ENCODE measurements around the gene RIN3. TPM values are rescaled to one million over a fixed set of nuclear protein-coding genes. Genes with fewer than 3 reads are reported as not detected.

The RIN3 gene
- total and polyA plus RNA-seq, 4 donors = 5.0 to 15.6 (median 9.0) TPM

DNA sequence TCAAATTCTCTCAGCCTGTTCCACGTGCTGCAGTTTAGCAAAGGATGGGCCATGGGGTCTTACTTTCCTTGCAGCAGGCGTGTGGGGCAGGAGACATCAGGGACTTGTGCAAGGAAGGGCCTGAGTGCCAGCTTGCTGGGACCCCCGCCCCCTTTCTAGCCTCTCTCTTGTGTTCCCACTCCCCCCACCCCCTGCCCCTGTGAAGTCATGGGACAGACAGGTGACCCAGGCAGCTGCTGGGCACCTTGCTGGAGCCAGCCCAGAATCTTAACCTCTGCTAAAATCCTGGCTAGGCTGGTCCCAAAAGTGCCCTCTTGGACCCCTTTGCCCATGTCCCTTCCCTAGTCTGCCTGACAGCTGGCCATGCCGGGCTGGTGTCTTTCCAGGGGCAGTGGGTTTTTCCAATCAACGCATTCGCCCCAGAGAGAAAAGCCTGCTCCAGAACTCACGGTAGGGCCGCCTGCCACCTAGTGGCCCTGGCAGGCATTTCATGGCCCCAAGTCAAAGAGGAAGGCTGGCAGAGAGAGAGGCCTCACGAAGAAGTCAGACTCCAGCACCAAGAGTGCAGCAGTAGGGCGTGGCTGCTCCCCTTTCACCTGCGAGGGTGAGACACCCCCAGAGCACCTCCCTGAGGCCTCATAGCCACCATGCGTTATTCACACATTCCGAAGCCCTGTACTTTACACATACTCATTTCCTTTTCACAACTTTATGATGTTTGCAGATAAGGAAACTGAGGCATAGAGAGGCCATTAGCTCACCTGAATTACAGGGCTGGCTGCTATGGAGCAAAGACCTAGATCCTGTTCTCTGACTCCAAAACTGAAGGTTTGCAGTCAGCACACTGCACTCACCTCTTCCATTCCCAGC lies 167.4 kb downstream of the RIN3 start:
- Histone ChIP-seq H3K4me1 (ENCODE audit: control insufficient read depth in 4 of 4, insufficient read depth in 4 of 4, low read length in 3 of 4) (no peaks in the 10 kb centered on the region), H3K9me3 (ENCODE audit: control insufficient read depth in 4 of 4, low read length in 3 of 4) (no peaks in the 10 kb centered on the region), H3K27ac (ENCODE audit: low read depth in 1 of 2, low read length in 2 of 2) (no peak overlapping the region), H3K27me3 (ENCODE audit: control insufficient read depth in 4 of 4, insufficient read depth in 4 of 4, low read length in 3 of 4) (no peaks in the 10 kb centered on the region), H3K36me3 (ENCODE audit: control insufficient read depth in 4 of 4, insufficient read depth in 3 of 4, low read depth in 1 of 4, low read length in 3 of 4) (peaks cover 9 to 46% (median 17%) of the 10 kb centered on the region in 4 donors), H3K4me3 (ENCODE audit: low read depth in 1 of 3, low read length in 3 of 3) (no peak overlapping the region), H3K9ac (ENCODE audit: low read depth in 1 of 2, low read length in 2 of 2) (no peak overlapping the region)
- 36% methylated on average over 13 of the region's 13 CpGs for WGBS
- DNase-seq (ENCODE audit: low spot score) = peak; percentile 72
- TF ChIP-seq, protein P1, sequence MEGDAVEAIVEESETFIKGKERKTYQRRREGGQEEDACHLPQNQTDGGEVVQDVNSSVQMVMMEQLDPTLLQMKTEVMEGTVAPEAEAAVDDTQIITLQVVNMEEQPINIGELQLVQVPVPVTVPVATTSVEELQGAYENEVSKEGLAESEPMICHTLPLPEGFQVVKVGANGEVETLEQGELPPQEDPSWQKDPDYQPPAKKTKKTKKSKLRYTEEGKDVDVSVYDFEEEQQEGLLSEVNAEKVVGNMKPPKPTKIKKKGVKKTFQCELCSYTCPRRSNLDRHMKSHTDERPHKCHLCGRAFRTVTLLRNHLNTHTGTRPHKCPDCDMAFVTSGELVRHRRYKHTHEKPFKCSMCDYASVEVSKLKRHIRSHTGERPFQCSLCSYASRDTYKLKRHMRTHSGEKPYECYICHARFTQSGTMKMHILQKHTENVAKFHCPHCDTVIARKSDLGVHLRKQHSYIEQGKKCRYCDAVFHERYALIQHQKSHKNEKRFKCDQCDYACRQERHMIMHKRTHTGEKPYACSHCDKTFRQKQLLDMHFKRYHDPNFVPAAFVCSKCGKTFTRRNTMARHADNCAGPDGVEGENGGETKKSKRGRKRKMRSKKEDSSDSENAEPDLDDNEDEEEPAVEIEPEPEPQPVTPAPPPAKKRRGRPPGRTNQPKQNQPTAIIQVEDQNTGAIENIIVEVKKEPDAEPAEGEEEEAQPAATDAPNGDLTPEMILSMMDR (IDR thresholded peaks at IDR 0.05; ENCODE audit: low read depth, low read length, missing input control) = peak; percentile 92
- no peak for TF ChIP-seq GABPA (IDR thresholded peaks at IDR 0.05 in 1 of 2, conservative IDR thresholded peaks at IDR 0.05 in 1 of 2)
- no peak for TF ChIP-seq FOXA1 (IDR thresholded peaks at IDR 0.05)
- TF ChIP-seq RAD21 (IDR thresholded peaks at IDR 0.05) = peak; percentile 88 to 93

DNA sequence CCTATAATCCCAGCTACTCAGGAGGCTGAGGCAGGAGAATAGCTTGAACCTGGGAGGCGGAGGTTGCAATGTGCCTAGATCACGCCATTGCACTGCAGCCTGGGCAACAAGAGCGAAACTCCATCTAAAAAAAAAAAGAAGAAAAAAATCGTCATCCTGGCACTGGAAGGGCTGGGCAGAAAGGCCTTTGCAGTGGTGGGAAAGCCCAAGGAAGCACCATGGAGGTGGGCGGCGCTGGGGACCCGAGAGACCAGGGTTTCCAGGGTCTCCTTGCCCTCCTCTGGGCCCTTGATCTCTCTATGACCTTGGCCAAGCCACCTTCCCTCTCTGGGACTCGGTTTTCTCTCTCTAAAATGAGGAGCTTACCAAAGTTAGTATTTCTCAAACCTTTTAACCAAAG lies 169.5 kb downstream of the RIN3 start:
- DNase-seq (ENCODE audit: low spot score) = no peak
- no peaks in the 10 kb centered on the region for H3K9me3 ChIP-seq (ENCODE audit: control insufficient read depth in 4 of 4, low read length in 3 of 4)
- H3K27me3 ChIP-seq (ENCODE audit: control insufficient read depth in 4 of 4, insufficient read depth in 4 of 4, low read length in 3 of 4) = no peaks in the 10 kb centered on the region
- no peak overlapping the region for H3K4me3 ChIP-seq (ENCODE audit: low read depth in 1 of 3, low read length in 3 of 3)
- WGBS = 97% methylated on average over 8 of the region's 8 CpGs
- no peak for TF ChIP-seq NR2F2 (IDR thresholded peaks at IDR 0.05)
- no peak for TF ChIP-seq RXRA (IDR thresholded peaks at IDR 0.05)
- no peak for TF ChIP-seq FOXA1 (IDR thresholded peaks at IDR 0.05)
- TF ChIP-seq GABPA (IDR thresholded peaks at IDR 0.05 in 1 of 2, conservative IDR thresholded peaks at IDR 0.05 in 1 of 2) = no peak
- TF ChIP-seq TAF1 (conservative IDR thresholded peaks at IDR 0.05) = no peak
- TF ChIP-seq FOXA2 (IDR thresholded peaks at IDR 0.05) = no peak
- no peak for TF ChIP-seq JUND (IDR thresholded peaks at IDR 0.05)
- TF ChIP-seq SP1 (IDR thresholded peaks at IDR 0.05) = no peak
- TF ChIP-seq, protein P2, sequence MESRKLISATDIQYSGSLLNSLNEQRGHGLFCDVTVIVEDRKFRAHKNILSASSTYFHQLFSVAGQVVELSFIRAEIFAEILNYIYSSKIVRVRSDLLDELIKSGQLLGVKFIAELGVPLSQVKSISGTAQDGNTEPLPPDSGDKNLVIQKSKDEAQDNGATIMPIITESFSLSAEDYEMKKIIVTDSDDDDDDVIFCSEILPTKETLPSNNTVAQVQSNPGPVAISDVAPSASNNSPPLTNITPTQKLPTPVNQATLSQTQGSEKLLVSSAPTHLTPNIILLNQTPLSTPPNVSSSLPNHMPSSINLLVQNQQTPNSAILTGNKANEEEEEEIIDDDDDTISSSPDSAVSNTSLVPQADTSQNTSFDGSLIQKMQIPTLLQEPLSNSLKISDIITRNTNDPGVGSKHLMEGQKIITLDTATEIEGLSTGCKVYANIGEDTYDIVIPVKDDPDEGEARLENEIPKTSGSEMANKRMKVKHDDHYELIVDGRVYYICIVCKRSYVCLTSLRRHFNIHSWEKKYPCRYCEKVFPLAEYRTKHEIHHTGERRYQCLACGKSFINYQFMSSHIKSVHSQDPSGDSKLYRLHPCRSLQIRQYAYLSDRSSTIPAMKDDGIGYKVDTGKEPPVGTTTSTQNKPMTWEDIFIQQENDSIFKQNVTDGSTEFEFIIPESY (IDR thresholded peaks at IDR 0.05) = no peak
- TF ChIP-seq RAD21 (IDR thresholded peaks at IDR 0.05) = no peak
- TF ChIP-seq, protein P3, sequence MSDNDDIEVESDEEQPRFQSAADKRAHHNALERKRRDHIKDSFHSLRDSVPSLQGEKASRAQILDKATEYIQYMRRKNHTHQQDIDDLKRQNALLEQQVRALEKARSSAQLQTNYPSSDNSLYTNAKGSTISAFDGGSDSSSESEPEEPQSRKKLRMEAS (IDR thresholded peaks at IDR 0.05) = no peak
- no peak for TF ChIP-seq YY1 (IDR thresholded peaks at IDR 0.05)
- no peak for TF ChIP-seq HNF4A (conservative IDR thresholded peaks at IDR 0.05)
- TF ChIP-seq, protein P1 (IDR thresholded peaks at IDR 0.05; ENCODE audit: low read depth, low read length, missing input control) = no peak
- TF ChIP-seq, protein P4, sequence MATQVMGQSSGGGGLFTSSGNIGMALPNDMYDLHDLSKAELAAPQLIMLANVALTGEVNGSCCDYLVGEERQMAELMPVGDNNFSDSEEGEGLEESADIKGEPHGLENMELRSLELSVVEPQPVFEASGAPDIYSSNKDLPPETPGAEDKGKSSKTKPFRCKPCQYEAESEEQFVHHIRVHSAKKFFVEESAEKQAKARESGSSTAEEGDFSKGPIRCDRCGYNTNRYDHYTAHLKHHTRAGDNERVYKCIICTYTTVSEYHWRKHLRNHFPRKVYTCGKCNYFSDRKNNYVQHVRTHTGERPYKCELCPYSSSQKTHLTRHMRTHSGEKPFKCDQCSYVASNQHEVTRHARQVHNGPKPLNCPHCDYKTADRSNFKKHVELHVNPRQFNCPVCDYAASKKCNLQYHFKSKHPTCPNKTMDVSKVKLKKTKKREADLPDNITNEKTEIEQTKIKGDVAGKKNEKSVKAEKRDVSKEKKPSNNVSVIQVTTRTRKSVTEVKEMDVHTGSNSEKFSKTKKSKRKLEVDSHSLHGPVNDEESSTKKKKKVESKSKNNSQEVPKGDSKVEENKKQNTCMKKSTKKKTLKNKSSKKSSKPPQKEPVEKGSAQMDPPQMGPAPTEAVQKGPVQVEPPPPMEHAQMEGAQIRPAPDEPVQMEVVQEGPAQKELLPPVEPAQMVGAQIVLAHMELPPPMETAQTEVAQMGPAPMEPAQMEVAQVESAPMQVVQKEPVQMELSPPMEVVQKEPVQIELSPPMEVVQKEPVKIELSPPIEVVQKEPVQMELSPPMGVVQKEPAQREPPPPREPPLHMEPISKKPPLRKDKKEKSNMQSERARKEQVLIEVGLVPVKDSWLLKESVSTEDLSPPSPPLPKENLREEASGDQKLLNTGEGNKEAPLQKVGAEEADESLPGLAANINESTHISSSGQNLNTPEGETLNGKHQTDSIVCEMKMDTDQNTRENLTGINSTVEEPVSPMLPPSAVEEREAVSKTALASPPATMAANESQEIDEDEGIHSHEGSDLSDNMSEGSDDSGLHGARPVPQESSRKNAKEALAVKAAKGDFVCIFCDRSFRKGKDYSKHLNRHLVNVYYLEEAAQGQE (IDR thresholded peaks at IDR 0.05) = no peak
- no peak for TF ChIP-seq EGR1 (IDR thresholded peaks at IDR 0.05; ENCODE audit: low read depth in 2 of 2)
- no peak for TF ChIP-seq HNF4G (IDR thresholded peaks at IDR 0.05)
- H3K9ac ChIP-seq (ENCODE audit: low read depth in 1 of 2, low read length in 2 of 2) = no peak overlapping the region
- no peak overlapping the region for H3K27ac ChIP-seq (ENCODE audit: low read depth in 1 of 2, low read length in 2 of 2)
- H3K4me1 ChIP-seq (ENCODE audit: control insufficient read depth in 4 of 4, insufficient read depth in 4 of 4, low read length in 3 of 4) = peaks cover 0 to 5% (median 0%) of the 10 kb centered on the region in 4 donors
- peaks cover 6 to 29% (median 18%) of the 10 kb centered on the region in 4 donors for H3K36me3 ChIP-seq (ENCODE audit: control insufficient read depth in 4 of 4, insufficient read depth in 3 of 4, low read depth in 1 of 4, low read length in 3 of 4)

Data from liver (tissue), 9 donors.